HepG2 (cell line): ENCODE measurements around the gene NOC4L. TPM values are rescaled to one million over a fixed set of nuclear protein-coding genes. Genes with fewer than 3 reads are reported as not detected.

Source experiments
- ATAC-seq: fragments of 200-7000 bp; cut with Tn5 transposase; 3 replicates; pipeline ENCODE4 v1.9.1; 2020; ENCODE audit warnings: mild to moderate bottlenecking, moderate library complexity
- BruUV-seq: library from RNA; stranded (reverse); fragments of 400-500 nt; replicated peaks from 2 replicates; lab custom pipeline; 2021; lab: Mats Ljungman, UMichigan
- CTCF ChIA-PET: fragments of 300-600 bp; formaldehyde crosslinking; extraction: SDS; loops from one replicate; lab custom pipeline; 2021; ENCODE audit warnings: low total read pairs, inconsistent platforms, low intra/inter-chr PET ratio; lab: Yijun Ruan, JAX
- POLR2A ChIA-PET: fragments of 350-600 bp; sonication (Branson Sonifier 250); formaldehyde crosslinking; loops from one replicate; lab custom pipeline; 2020; ENCODE audit warnings: antibody characterized with exemption, inconsistent platforms; lab: Yijun Ruan, JAX
- DNase-seq: peaks from one replicate; pipeline ENCODE4 v3.0.0-alpha.2; 2015; ENCODE audit warnings: low spot score
- FAIRE-seq: peaks from 3 replicates; lab custom pipeline; 2011; peaks lifted over from hg19 to GRCh38; lab: Jason Lieb, UNC
- H2AFZ ChIP-seq: one replicate; pipeline ENCODE4 v1.6.1; 2011; ENCODE audit warnings: low read length, inconsistent platforms
- H3K27ac ChIP-seq: fragments of 300-600 bp; 3 replicates; pipeline ENCODE4 v1.8.0; 2011; ENCODE audit warnings: mixed run types, mild to moderate bottlenecking, mixed read lengths, low read length, inconsistent platforms; ENCODE audit not compliant: insufficient read depth; ENCODE audit errors: extremely low read length
- H3K27me3 ChIP-seq, 2 experiments: fragments of 200-600 bp in 1 of 2; 2 replicates in 1 of 2; 3 replicates in 1 of 2; pipeline versions ENCODE4 v1.6.0 to v1.8.0; 2011; ENCODE audit warnings: low read length in 2 of 2, mild to moderate bottlenecking in 2 of 2, moderate library complexity in 2 of 2, inconsistent platforms in 1 of 2; ENCODE audit not compliant: insufficient read depth in 2 of 2, control insufficient read depth in 1 of 2
- H3K36me3 ChIP-seq, 2 experiments: fragments of 200-600 bp in 1 of 2; replicated peaks in 1 of 2; 2 replicates in 1 of 2; 3 replicates in 1 of 2; pipeline versions ENCODE4 v1.5.1 to v1.8.0; 2011; ENCODE audit warnings: low read length in 2 of 2, inconsistent platforms in 1 of 2; ENCODE audit not compliant: insufficient read depth in 2 of 2, control insufficient read depth in 1 of 2
- H3K4me1 ChIP-seq: 2 replicates; pipeline ENCODE4 v1.5.1; 2012; ENCODE audit warnings: low read length, inconsistent platforms; ENCODE audit not compliant: insufficient read depth
- H3K4me2 ChIP-seq: 2 replicates; pipeline ENCODE4 v1.6.0; 2011; ENCODE audit warnings: low read depth, low read length, inconsistent platforms
- H3K4me3 ChIP-seq, 3 experiments: fragments of 200-600 bp in 1 of 3; sonication (generic), shearing (Covaris generic) in 1 of 3; replicated peaks in 1 of 3; 2 replicates each; pipeline ENCODE4 v1.5.1; 2011 to 2016; ENCODE audit warnings: low read length in 3 of 3, inconsistent platforms in 2 of 3, low read depth in 2 of 3, mild to moderate bottlenecking in 2 of 3, control low read depth in 1 of 3, mixed read lengths in 1 of 3; ENCODE audit not compliant: insufficient read depth in 1 of 3
- H3K79me2 ChIP-seq: one replicate; pipeline ENCODE4 v1.6.1; 2011; ENCODE audit warnings: low read length, inconsistent platforms; ENCODE audit not compliant: insufficient read depth
- H3K9ac ChIP-seq: 2 replicates; pipeline ENCODE4 v1.6.0; 2011; ENCODE audit warnings: mild to moderate bottlenecking, low read depth, low read length, inconsistent platforms; ENCODE audit not compliant: insufficient read depth
- H3K9me3 ChIP-seq: 2 replicates; pipeline ENCODE4 v1.5.1; 2012; ENCODE audit warnings: mild to moderate bottlenecking, low read length
- H4K20me1 ChIP-seq: 2 replicates; pipeline ENCODE4 v1.6.0; 2011; ENCODE audit warnings: inconsistent platforms, mild to moderate bottlenecking, low read length, moderate library complexity; ENCODE audit not compliant: insufficient read depth
- ARNT ChIP-seq: fragments of 450-650 bp; IDR thresholded peaks from 2 replicates; pipeline ENCODE4 v1.6.1; 2017
- HNRNPH1 ChIP-seq: fragments of 200-400 bp; formaldehyde crosslinking; optimal IDR thresholded peaks from 2 replicates; pipeline ENCODE3; 2017; ENCODE audit warnings: mild to moderate bottlenecking, low read depth, low read length
- KDM4B ChIP-seq: sonication (generic); formaldehyde crosslinking; IDR thresholded peaks from 2 replicates; pipeline ENCODE4 v1.4.0; 2020; ENCODE audit warnings: missing genetic modification reagents
- MAF1 ChIP-seq: sonication (generic); formaldehyde crosslinking; IDR thresholded peaks from 2 replicates; pipeline ENCODE4 v1.5.0; 2020; ENCODE audit warnings: missing genetic modification reagents, borderline replicate concordance
- PCBP1 ChIP-seq: fragments of 200-400 bp; formaldehyde crosslinking; IDR thresholded peaks from 2 replicates; pipeline ENCODE4 v1.6.1; 2017; ENCODE audit warnings: mild to moderate bottlenecking, low read depth, low read length, borderline replicate concordance
- PHF5A ChIP-seq: IDR thresholded peaks from one replicate; pipeline ENCODE4 v1.6.1; 2018; ENCODE audit warnings: low read depth, missing genetic modification reagents; ENCODE audit not compliant: unreplicated experiment
- TARDBP ChIP-seq: sonication (generic); formaldehyde crosslinking; IDR thresholded peaks from 2 replicates; pipeline ENCODE4 v1.8.0; 2022; ENCODE audit warnings: mild to moderate bottlenecking, missing genetic modification reagents
- TBX3 ChIP-seq: fragments of 450-650 bp; IDR thresholded peaks from 2 replicates; pipeline ENCODE4 v1.6.1; 2017; ENCODE audit warnings: antibody characterized with exemption, mild to moderate bottlenecking, inconsistent platforms, borderline replicate concordance
- ZBTB21 ChIP-seq: sonication (generic); formaldehyde crosslinking; IDR thresholded peaks from 2 replicates; pipeline ENCODE4 v1.4.0; 2020; ENCODE audit warnings: missing genetic modification reagents
- ZBTB39 ChIP-seq: sonication (generic); formaldehyde crosslinking; IDR thresholded peaks from 2 replicates; pipeline ENCODE4 v1.5.0; 2020; ENCODE audit warnings: missing genetic modification reagents
- ZNF232 ChIP-seq: sonication (generic); formaldehyde crosslinking; IDR thresholded peaks from 2 replicates; pipeline ENCODE4 v1.4.0; 2020; ENCODE audit warnings: missing genetic modification reagents, borderline replicate concordance
- ZNF382 ChIP-seq: sonication (generic); formaldehyde crosslinking; IDR thresholded peaks from 2 replicates; pipeline ENCODE4 v1.5.0; 2020; ENCODE audit warnings: missing genetic modification reagents, mild to moderate bottlenecking, borderline replicate concordance
- WGBS: methylation state at CpG from one replicate; pipeline ENCODE4 v1.1.6; 2017; ENCODE audit warnings: low lambda C conversion rate; 5-methylcytosine and 5-hydroxymethylcytosine counted together
- in situ Hi-C: cut with HindIII; loops from 2 replicates; pipeline ENCODE4 v1.10.0; 2017; ENCODE audit warnings: low pct_unique_long_range_greater_than_20kb; ENCODE audit not compliant: extremely low pct_ligation_motif_present
- intact Hi-C: fragments of 100-400 bp; cut with micrococcal nuclease; formaldehyde crosslinking; loops from one replicate; pipeline ENCODE4 v1.10.0; 2022; ENCODE audit not compliant: unreplicated experiment
- polyA plus RNA-seq, 8 experiments: library from polyadenylated mRNA; depleted of rRNA in 3 of 8; stranded (reverse) in 7 of 8; unstranded in 1 of 8; fragments of >200 nt; fragmentation: Illumina TruSeq in 4 of 8; extraction: Trizol in 4 of 8; gene quantifications; 2 replicates each; pipeline versions ENCODE4 v1.2.1 to v1.2.3, GENCODE V29; 2011 to 2016; ENCODE audit warnings: low read depth in 4 of 8, missing spikeins in 1 of 8, mixed read lengths in 1 of 8; ENCODE audit not compliant: insufficient read depth in 1 of 8
- total RNA-seq, 5 experiments: library from RNA; depleted of rRNA; stranded (reverse); fragments of >200 nt; fragmentation: Illumina TruSeq; extraction: Trizol; gene quantifications; 2 replicates each; pipeline ENCODE4 v1.2.3, GENCODE V29; 2016; ENCODE audit warnings: low read depth in 1 of 5
- TF ChIP-seq, protein P1 (sequence below): sonication (generic); formaldehyde crosslinking; IDR thresholded peaks from 2 replicates; pipeline ENCODE4 v1.4.0; 2020; ENCODE audit warnings: missing genetic modification reagents
- TF ChIP-seq, protein P2 (sequence below): sonication (generic); formaldehyde crosslinking; IDR thresholded peaks from 2 replicates; pipeline ENCODE4 v1.8.1; 2023; ENCODE audit warnings: mild to moderate bottlenecking, inconsistent platforms, moderate library complexity, missing genetic modification reagents, borderline replicate concordance

NOC4L gene
- total and polyA plus RNA-seq, 2 of the 13 experiments (the other 11 are each of a cell fraction or from before 2014, with no cell fraction given) = 4.3 to 14.6 TPM

- Histone ChIP-seq H3K79me2 (no peaks in the 10 kb centered on the region), H3K9me3 (no peaks in the 10 kb centered on the region), H3K27me3 (peaks cover 12 to 79% of the 10 kb centered on the region in 2 experiments), H2AFZ (no peak overlapping the region), H3K36me3 (no peaks in the 10 kb centered on the region), H3K4me3 (no peak overlapping the region), H4K20me1 (no peaks in the 10 kb centered on the region; the same call in 1 of the 2 replicates), H3K4me1 (no peaks in the 10 kb centered on the region), H3K9ac (no peak overlapping the region), H3K4me2 (no peak overlapping the region), H3K27ac (no peak overlapping the region)
- ChIA-PET CTCF (no interaction called here), POLR2A (no interaction called here)
- no TSS peak for BruUV-seq
- WGBS = 69% methylated on average over 20 of the region's 21 CpGs
- in situ Hi-C loops = no loop called here
- ATAC-seq (no peak), FAIRE-seq (no peak), DNase-seq (no peak)
- intact Hi-C loops = no loop called here
- TF ChIP-seq PCBP1 = no peak
- TF ChIP-seq HNRNPH1 = no peak
- TF ChIP-seq, protein P1, sequence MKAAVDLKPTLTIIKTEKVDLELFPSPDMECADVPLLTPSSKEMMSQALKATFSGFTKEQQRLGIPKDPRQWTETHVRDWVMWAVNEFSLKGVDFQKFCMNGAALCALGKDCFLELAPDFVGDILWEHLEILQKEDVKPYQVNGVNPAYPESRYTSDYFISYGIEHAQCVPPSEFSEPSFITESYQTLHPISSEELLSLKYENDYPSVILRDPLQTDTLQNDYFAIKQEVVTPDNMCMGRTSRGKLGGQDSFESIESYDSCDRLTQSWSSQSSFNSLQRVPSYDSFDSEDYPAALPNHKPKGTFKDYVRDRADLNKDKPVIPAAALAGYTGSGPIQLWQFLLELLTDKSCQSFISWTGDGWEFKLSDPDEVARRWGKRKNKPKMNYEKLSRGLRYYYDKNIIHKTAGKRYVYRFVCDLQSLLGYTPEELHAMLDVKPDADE = no peak
- no peak for TF ChIP-seq ZNF232 (CRISPR knock-in tag)
- no peak for TF ChIP-seq ZBTB21 (CRISPR knock-in tag)
- no peak for TF ChIP-seq KDM4B
- TF ChIP-seq PHF5A (CRISPR knock-in tag) = no peak
- TF ChIP-seq MAF1 (CRISPR knock-in tag) = no peak
- TF ChIP-seq, protein P2, sequence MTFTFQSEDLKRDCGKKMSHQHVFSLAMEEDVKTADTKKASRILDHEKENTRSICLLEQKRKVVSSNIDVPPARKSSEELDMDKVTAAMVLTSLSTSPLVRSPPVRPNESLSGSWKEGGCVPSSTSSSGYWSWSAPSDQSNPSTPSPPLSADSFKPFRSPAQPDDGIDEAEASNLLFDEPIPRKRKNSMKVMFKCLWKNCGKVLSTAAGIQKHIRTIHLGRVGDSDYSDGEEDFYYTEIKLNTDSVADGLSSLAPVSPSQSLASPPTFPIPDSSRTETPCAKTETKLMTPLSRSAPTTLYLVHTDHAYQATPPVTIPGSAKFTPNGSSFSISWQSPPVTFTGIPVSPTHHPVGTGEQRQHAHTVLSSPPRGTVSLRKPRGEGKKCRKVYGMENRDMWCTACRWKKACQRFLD (CRISPR knock-in tag) = no peak
- TF ChIP-seq TBX3 = no peak
- no peak for TF ChIP-seq TARDBP
- no peak for TF ChIP-seq ZBTB39 (CRISPR knock-in tag)
- TF ChIP-seq ARNT = no peak
- TF ChIP-seq ZNF382 (CRISPR knock-in tag) = no peak
These were observed 38.0 kb downstream of the NOC4L start for GRCh38 chr12:132182206-132182710.
